ENCODE measurements around the gene INHBB. TPM values are rescaled to one million over a fixed set of nuclear protein-coding genes. Genes with fewer than 3 reads are reported as not detected.

INHBB gene
- total and polyA plus RNA-seq, 2 of the 4 experiments (the other 2 are of a cell fraction), result 0.18 to 0.92 TPM

DNA sequence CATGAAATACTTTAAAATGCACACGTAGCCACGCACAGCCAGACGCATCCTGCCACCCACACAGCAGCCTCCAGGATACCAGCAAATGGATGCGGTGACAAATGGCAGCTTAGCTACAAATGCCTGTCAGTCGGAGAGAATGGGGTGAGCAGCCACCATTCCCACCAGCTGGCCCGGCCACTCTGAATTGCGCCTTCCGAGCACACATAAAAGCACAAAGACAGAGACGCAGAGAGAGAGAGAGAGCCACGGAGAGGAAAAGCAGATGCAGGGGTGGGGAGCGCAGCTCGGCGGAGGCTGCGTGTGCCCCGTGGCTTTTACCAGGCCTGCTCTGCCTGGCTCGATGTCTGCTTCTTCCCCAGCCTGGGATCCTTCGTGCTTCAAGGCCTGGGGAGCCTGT, 4.1 kb downstream of the INHBB start:
- Histone ChIP-seq H3K9me3 (ENCODE audit: control insufficient read depth, insufficient read depth, low read length) (no peaks in the 10 kb centered on the region), H3K4me1 (ENCODE audit: control insufficient read depth, insufficient read depth, low read length) (peaks cover 3% of the 10 kb centered on the region; the same call in 1 of the 2 replicates), H3K4me3 (ENCODE audit: insufficient read depth, low read depth, low read length) (no peak overlapping the region), H2AK5ac (ENCODE audit: low read depth, low read length) (no peak overlapping the region), H3K23ac (ENCODE audit: low read depth, low read length) (no peak overlapping the region), H4K20me1 (ENCODE audit: insufficient read depth, low read length) (peaks cover 6% of the 10 kb centered on the region), H2AK9ac (replicated peaks; ENCODE audit: low read depth, low read length, poor library complexity) (no peak overlapping the region), H2BK15ac (ENCODE audit: low read depth, low read length) (no peak overlapping the region), H3K9ac (ENCODE audit: low read depth, low read length) (no peak overlapping the region), H3K18ac (ENCODE audit: low read depth, low read length) (no peak overlapping the region), H3K4ac (ENCODE audit: low read depth, low read length) (no peak overlapping the region), H3K14ac (replicated peaks; ENCODE audit: low read depth, low read length) (no peak overlapping the region), H3K27me3 (ENCODE audit: control insufficient read depth, insufficient read depth, low read length) (peaks cover 79% of the 10 kb centered on the region), H2BK120ac (ENCODE audit: low read depth, low read length) (no peak overlapping the region), H3K27ac (ENCODE audit: insufficient read depth, low read length) (no peak overlapping the region), H4K91ac (ENCODE audit: insufficient read depth, low read depth, low read length) (no peak overlapping the region), H4K5ac (ENCODE audit: low read depth, low read length) (no peak overlapping the region), H2AFZ (replicated peaks; ENCODE audit: low read length, poor library complexity) (no peak overlapping the region), H3K4me2 (ENCODE audit: low read depth, low read length) (no peak overlapping the region), H2BK5ac (ENCODE audit: low read depth, low read length, poor library complexity, severe bottlenecking) (no peak overlapping the region), H2BK20ac (ENCODE audit: low read depth, low read length) (no peak overlapping the region), H4K8ac (ENCODE audit: low read depth in 2 of 2, low read length in 2 of 2) (no peak overlapping the region), H3K9me1 (ENCODE audit: insufficient read depth, low read length) (no peaks in the 10 kb centered on the region), H3K56ac (ENCODE audit: extremely low read depth, insufficient read depth, low read length) (no peak overlapping the region), H3K79me1 (ENCODE audit: low read depth in 1 of 2, low read length in 2 of 2) (no peaks in the 10 kb centered on the region), H3K36me3 (ENCODE audit: control insufficient read depth, insufficient read depth, low read length) (no peaks in the 10 kb centered on the region)
- no peak for ATAC-seq (ENCODE audit: low read depth)
- POLR2A ChIA-PET (ENCODE audit: unreplicated experiment), result no interaction called here
- no peak for DNase-seq
- CTCF ChIA-PET, result no interaction called here
- dilution Hi-C loops (cut with HindIII; ENCODE audit: low sequenced_read_pairs, unreplicated experiment), result no loop called here
- BruUV-seq (replicated peaks), result no TSS peak
- in situ Hi-C loops (cut with MboI; ENCODE audit: low sequenced_read_pairs), result no loop called here
- WGBS, 2 experiments (ENCODE audit: extremely low coverage in 2 of 2, insufficient read length in 1 of 2), result 43% methylated on average over 2 of the region's 17 CpGs; no CpG with 5 or more reads in 1 of the 2 experiments
- TF ChIP-seq BHLHE40 (IDR thresholded peaks at IDR 0.05; ENCODE audit: low read depth, low read length) (no peak), SMC3 (IDR thresholded peaks at IDR 0.05; ENCODE audit: low read depth, low read length) (no peak), MAFK (IDR thresholded peaks at IDR 0.05; ENCODE audit: low read depth, low read length) (no peak), MAZ (IDR thresholded peaks at IDR 0.05; ENCODE audit: borderline replicate concordance, low read depth, low read length) (no peak), NFE2L2 (IDR thresholded peaks at IDR 0.05; ENCODE audit: low read depth, low read length) (no peak), FOS (IDR thresholded peaks at IDR 0.05; ENCODE audit: low read depth, low read length) (no peak), RAD21 (IDR thresholded peaks at IDR 0.05; ENCODE audit: low read length) (no peak), RFX5 (IDR thresholded peaks at IDR 0.05; ENCODE audit: low read depth, low read length) (no peak), RCOR1 (IDR thresholded peaks at IDR 0.05; ENCODE audit: insufficient replicate concordance, low read length) (no peak), MXI1 (IDR thresholded peaks at IDR 0.05; ENCODE audit: borderline replicate concordance, low read depth, low read length) (no peak), POLR2A (IDR thresholded peaks at IDR 0.05; ENCODE audit: low read depth, low read length) (no peak), CHD1 (IDR thresholded peaks at IDR 0.05; ENCODE audit: low read depth, low read length) (no peak), CEBPB (IDR thresholded peaks at IDR 0.05; ENCODE audit: low read depth, low read length) (no peak)
- TF ChIP-seq, protein P1, sequence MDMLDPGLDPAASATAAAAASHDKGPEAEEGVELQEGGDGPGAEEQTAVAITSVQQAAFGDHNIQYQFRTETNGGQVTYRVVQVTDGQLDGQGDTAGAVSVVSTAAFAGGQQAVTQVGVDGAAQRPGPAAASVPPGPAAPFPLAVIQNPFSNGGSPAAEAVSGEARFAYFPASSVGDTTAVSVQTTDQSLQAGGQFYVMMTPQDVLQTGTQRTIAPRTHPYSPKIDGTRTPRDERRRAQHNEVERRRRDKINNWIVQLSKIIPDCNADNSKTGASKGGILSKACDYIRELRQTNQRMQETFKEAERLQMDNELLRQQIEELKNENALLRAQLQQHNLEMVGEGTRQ (IDR thresholded peaks at IDR 0.05; ENCODE audit: low read depth, low read length), result no peak
- TF ChIP-seq, protein P2, sequence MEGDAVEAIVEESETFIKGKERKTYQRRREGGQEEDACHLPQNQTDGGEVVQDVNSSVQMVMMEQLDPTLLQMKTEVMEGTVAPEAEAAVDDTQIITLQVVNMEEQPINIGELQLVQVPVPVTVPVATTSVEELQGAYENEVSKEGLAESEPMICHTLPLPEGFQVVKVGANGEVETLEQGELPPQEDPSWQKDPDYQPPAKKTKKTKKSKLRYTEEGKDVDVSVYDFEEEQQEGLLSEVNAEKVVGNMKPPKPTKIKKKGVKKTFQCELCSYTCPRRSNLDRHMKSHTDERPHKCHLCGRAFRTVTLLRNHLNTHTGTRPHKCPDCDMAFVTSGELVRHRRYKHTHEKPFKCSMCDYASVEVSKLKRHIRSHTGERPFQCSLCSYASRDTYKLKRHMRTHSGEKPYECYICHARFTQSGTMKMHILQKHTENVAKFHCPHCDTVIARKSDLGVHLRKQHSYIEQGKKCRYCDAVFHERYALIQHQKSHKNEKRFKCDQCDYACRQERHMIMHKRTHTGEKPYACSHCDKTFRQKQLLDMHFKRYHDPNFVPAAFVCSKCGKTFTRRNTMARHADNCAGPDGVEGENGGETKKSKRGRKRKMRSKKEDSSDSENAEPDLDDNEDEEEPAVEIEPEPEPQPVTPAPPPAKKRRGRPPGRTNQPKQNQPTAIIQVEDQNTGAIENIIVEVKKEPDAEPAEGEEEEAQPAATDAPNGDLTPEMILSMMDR (conservative IDR thresholded peaks at IDR 0.05; ENCODE audit: low read depth, low read length), result no peak
- TF ChIP-seq, protein P3, sequence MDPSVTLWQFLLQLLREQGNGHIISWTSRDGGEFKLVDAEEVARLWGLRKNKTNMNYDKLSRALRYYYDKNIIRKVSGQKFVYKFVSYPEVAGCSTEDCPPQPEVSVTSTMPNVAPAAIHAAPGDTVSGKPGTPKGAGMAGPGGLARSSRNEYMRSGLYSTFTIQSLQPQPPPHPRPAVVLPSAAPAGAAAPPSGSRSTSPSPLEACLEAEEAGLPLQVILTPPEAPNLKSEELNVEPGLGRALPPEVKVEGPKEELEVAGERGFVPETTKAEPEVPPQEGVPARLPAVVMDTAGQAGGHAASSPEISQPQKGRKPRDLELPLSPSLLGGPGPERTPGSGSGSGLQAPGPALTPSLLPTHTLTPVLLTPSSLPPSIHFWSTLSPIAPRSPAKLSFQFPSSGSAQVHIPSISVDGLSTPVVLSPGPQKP (IDR thresholded peaks at IDR 0.05; ENCODE audit: borderline replicate concordance, low read depth, low read length), result no peak
- intact Hi-C loops (cut with micrococcal nuclease), result no loop called here

Data from IMR-90 (cell line).